ENCODE data around the gene CYP2U1.
"Not testable (repeated sequence)": the region's sequence is repeated elsewhere in the genome, so short reads cannot be mapped to it uniquely, and the experiment has no call there.

CYP2U1 gene

GRCh38 chr4:107930821-107931774, at the start of gene CYP2U1:
CYP2U1 (plus strand) TSS chr4:107931549; CDS start chr4:107931644, 95 bp downstream.
- peak; percentile 38 to 62 (median 59) for DNase-seq (ENCODE audit: low read depth in 3 of 3, low spot score in 1 of 3)

- DNase-seq (ENCODE audit: low read depth in 3 of 3, low spot score in 1 of 3), result no peak
These were observed 45.5 kb upstream of the CYP2U1 start for GRCh38 chr4:107885865-107886264.

- DNase-seq (ENCODE audit: low read depth in 3 of 3, low spot score in 1 of 3), result no peak
These were observed 43.1 kb upstream of the CYP2U1 start for GRCh38 chr4:107888237-107888636.

GRCh38 chr4:107890779-107891178, 40.6 kb upstream of the CYP2U1 start:
- no peak for DNase-seq (ENCODE audit: low read depth in 3 of 3, low spot score in 1 of 3)

GRCh38 chr4:107891299-107891698, 40.0 kb upstream of the CYP2U1 start:
- DNase-seq (ENCODE audit: low read depth in 3 of 3, low spot score in 1 of 3), result no peak

GRCh38 chr4:107893171-107894137, 37.9 kb upstream of the CYP2U1 start:
- no peak for DNase-seq (ENCODE audit: low read depth in 3 of 3, low spot score in 1 of 3)

GRCh38 chr4:107894138-107894603, 37.2 kb upstream of the CYP2U1 start:
- no peak for DNase-seq (ENCODE audit: low read depth in 3 of 3, low spot score in 1 of 3)

- no peak for DNase-seq (ENCODE audit: low read depth in 3 of 3, low spot score in 1 of 3)
These were observed 35.1 kb upstream of the CYP2U1 start for GRCh38 chr4:107896158-107896645.

GRCh38 chr4:107896646-107897045, 34.7 kb upstream of the CYP2U1 start:
- DNase-seq (ENCODE audit: low read depth in 3 of 3, low spot score in 1 of 3), result no peak

- DNase-seq (ENCODE audit: low read depth in 3 of 3, low spot score in 1 of 3), result no peak
These were observed 33.5 kb upstream of the CYP2U1 start for GRCh38 chr4:107897823-107898222.

GRCh38 chr4:107900067-107900466, 31.3 kb upstream of the CYP2U1 start:
- no peak for DNase-seq (ENCODE audit: low read depth in 3 of 3, low spot score in 1 of 3)

- DNase-seq (ENCODE audit: low read depth in 3 of 3, low spot score in 1 of 3), result no peak
These were observed 30.8 kb upstream of the CYP2U1 start for GRCh38 chr4:107900508-107900907.

- DNase-seq (ENCODE audit: low read depth in 3 of 3, low spot score in 1 of 3), result no peak
These were observed 30.0 kb upstream of the CYP2U1 start for GRCh38 chr4:107901213-107901934.

- DNase-seq (ENCODE audit: low read depth in 3 of 3, low spot score in 1 of 3), result no peak
These were observed 28.6 kb upstream of the CYP2U1 start for GRCh38 chr4:107902715-107903114.

- not testable (repeated sequence) for DNase-seq (ENCODE audit: low read depth in 3 of 3, low spot score in 1 of 3)
These were observed 26.3 kb upstream of the CYP2U1 start for GRCh38 chr4:107905082-107905481.

- DNase-seq (ENCODE audit: low read depth in 3 of 3, low spot score in 1 of 3), result no peak
These were observed 24.8 kb upstream of the CYP2U1 start for GRCh38 chr4:107906458-107907100.

- no peak for DNase-seq (ENCODE audit: low read depth in 3 of 3, low spot score in 1 of 3)
These were observed 23.0 kb upstream of the CYP2U1 start for GRCh38 chr4:107908377-107908776.

GRCh38 chr4:107913283-107913899, 18.0 kb upstream of the CYP2U1 start:
- no peak for DNase-seq (ENCODE audit: low read depth in 3 of 3, low spot score in 1 of 3)

GRCh38 chr4:107915220-107915619, 16.1 kb upstream of the CYP2U1 start:
- DNase-seq (ENCODE audit: low read depth in 3 of 3, low spot score in 1 of 3), result no peak

GRCh38 chr4:107916623-107917022, 14.7 kb upstream of the CYP2U1 start:
- DNase-seq (ENCODE audit: low read depth in 3 of 3, low spot score in 1 of 3), result no peak
